ENCODE results near the gene MSL2.
"Not testable (repeated sequence)": the region's sequence is repeated elsewhere in the genome, so short reads cannot be mapped to it uniquely, and the experiment has no call there.

MSL2 gene

GRCh38 chr3:136141891-136142290 lies 54.2 kb downstream of the MSL2 start:
- no peak for DNase-seq (ENCODE audit: low read depth)

- no peak for DNase-seq (ENCODE audit: low read depth)
Observed at GRCh38 chr3:136141291-136141785, 54.8 kb downstream of the MSL2 start.

- DNase-seq (ENCODE audit: low read depth): no peak
Observed at GRCh38 chr3:136136454-136136853, 59.7 kb downstream of the MSL2 start.

- no peak for DNase-seq (ENCODE audit: low read depth)
Observed at GRCh38 chr3:136135039-136135802, 60.9 kb downstream of the MSL2 start.

- no peak for DNase-seq (ENCODE audit: low read depth)
Observed at GRCh38 chr3:136134091-136134490, 62.0 kb downstream of the MSL2 start.

- DNase-seq (ENCODE audit: low read depth): not testable (repeated sequence)
Observed at GRCh38 chr3:136131647-136132046, 64.5 kb downstream of the MSL2 start.

- DNase-seq (ENCODE audit: low read depth): no peak
Observed at GRCh38 chr3:136122006-136122405, 74.1 kb downstream of the MSL2 start.

GRCh38 chr3:136120373-136121348 lies 75.5 kb downstream of the MSL2 start:
- DNase-seq (ENCODE audit: low read depth): no peak

GRCh38 chr3:136119783-136120182 lies 76.4 kb downstream of the MSL2 start:
- not testable (repeated sequence) for DNase-seq (ENCODE audit: low read depth)

GRCh38 chr3:136119332-136119731 lies 76.8 kb downstream of the MSL2 start:
- not testable (repeated sequence) for DNase-seq (ENCODE audit: low read depth)

GRCh38 chr3:136114421-136114820 lies 81.7 kb downstream of the MSL2 start:
- DNase-seq (ENCODE audit: low read depth): no peak

GRCh38 chr3:136110481-136110880 lies 85.7 kb downstream of the MSL2 start:
- DNase-seq (ENCODE audit: low read depth): no peak

- no peak for DNase-seq (ENCODE audit: low read depth)
Observed at GRCh38 chr3:136109499-136109898, 86.6 kb downstream of the MSL2 start.

- DNase-seq (ENCODE audit: low read depth): no peak
Observed at GRCh38 chr3:136106101-136106500, 90.0 kb downstream of the MSL2 start.

GRCh38 chr3:136105044-136105443 lies 91.1 kb downstream of the MSL2 start:
- DNase-seq (ENCODE audit: low read depth): no peak

All from GM04504 (cell line).